Motor neuron (in vitro differentiated cells): Measurements from ENCODE around the gene IGFBP5. TPM values are rescaled to one million over a fixed set of nuclear protein-coding genes. Genes with fewer than 3 reads are reported as not detected.

Experiments
- ATAC-seq, 8 experiments: fragments of 200-7000 bp; cut with Tn5 transposase; replicated peaks in 6 of 8; 2 replicates each; pipeline ENCODE4 v1.8.0; 2021; ENCODE audit warnings: mild to moderate bottlenecking in 8 of 8, moderate library complexity in 8 of 8
- H3K27ac ChIP-seq, 2 donors: fragments of 250-450 bp; sonication (Bioruptor Pico); 2 replicates each; pipeline ENCODE4 v1.9.0; 2021; ENCODE audit warnings: antibody characterized with exemption in 2 of 2, mild to moderate bottlenecking in 2 of 2, moderate library complexity in 1 of 2
- H3K4me1 ChIP-seq, 2 donors: fragments of 250-450 bp; sonication (Bioruptor Pico); replicated peaks in 1 of 2; 2 replicates each; pipeline ENCODE4 v1.6.1; 2021; ENCODE audit warnings: antibody characterized with exemption in 2 of 2, mild to moderate bottlenecking in 2 of 2, moderate library complexity in 1 of 2
- H3K4me3 ChIP-seq, 5 donors: fragments of 250-450 bp; sonication (Bioruptor Pico); 2 replicates each; pipeline ENCODE4 v1.9.0; 2021; ENCODE audit warnings: antibody characterized with exemption in 5 of 5, mild to moderate bottlenecking in 5 of 5, moderate library complexity in 4 of 5
- WGBS, 10 experiments: fragments of 450-650 bp; shearing (Covaris generic); methylation state at CpG; one replicate each; pipeline ENCODE4 v1.0.0; 2022; 5-methylcytosine and 5-hydroxymethylcytosine counted together
- in situ Hi-C, 9 experiments: fragments of 400-800 bp; cut with MboI; loops; one replicate each; pipeline ENCODE4 v1.15.0; 2021; ENCODE audit warnings: low sequenced_read_pairs in 9 of 9, low pct_unique_long_range_greater_than_20kb in 2 of 9; ENCODE audit not compliant: unreplicated experiment in 9 of 9
- total RNA-seq, 8 experiments: library from RNA; unstranded; fragments of 300-600 nt; gene quantifications; 2 replicates each; pipeline versions ENCODE4 v1.2.3 to v1.2.4, GENCODE V29; 2022

IGFBP5 gene
- total RNA-seq, 8 experiments from 2014 or later = 3.3 to 975 (median 37.8) TPM

DNA sequence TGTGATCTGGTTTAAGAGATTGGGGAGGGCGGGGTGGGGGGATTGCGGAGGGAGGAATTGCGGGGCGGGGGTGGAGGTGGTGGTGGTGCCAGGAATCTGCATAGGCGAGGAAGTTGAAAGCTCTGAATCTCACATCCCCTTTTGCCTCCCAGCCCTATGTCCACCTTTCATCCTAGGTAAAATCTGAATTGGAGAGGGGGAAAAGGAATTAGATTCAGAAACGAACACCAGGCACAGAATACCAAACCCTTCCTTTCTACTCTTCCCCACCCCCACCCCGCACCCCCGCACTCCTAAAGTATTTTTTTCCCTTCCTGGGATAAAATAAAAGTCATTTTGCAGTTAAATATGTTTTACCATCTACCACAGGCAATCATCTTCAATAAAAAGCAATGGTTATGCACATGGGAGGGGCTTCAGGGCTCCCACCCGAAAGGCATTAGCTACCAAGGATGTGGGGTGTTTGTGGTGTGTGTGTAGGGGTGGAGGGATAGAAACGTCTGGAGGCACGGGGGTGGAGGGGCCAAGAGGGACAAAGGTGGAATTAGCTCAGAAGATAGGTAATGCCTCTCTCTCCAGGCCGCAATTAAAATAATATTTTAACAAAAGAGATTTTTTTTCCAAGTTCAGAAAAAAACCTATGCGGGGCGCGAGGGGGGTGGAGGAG, 1.8 kb downstream of the IGFBP5 start:
- Histone ChIP-seq H3K27ac (peak overlapping the region in 1 of 2 donors; percentile 2), H3K4me3 (peak overlapping the region; percentile 33 to 48 (median 36)), H3K4me1 (peaks cover 43 to 58% of the 10 kb centered on the region in 2 donors)
- in situ Hi-C loops = loop anchor here (10.0 to 25.0 kb wide), 5 partner anchors 469 to 1019 kb away; no protein-coding TSS in a partner anchor
- 0 to 20% (median 0%) methylated on average over 1 to 3 of the region's 15 CpGs; no CpG with 5 or more reads in 7 of the 10 experiments for WGBS, 10 experiments
- ATAC-seq = no peak

GRCh38 chr2:216692636-216693413, 2.5 kb downstream of the IGFBP5 start:
- in situ Hi-C loops = loop anchor here (10.0 to 25.0 kb wide), 5 partner anchors 469 to 1019 kb away; no protein-coding TSS in a partner anchor
- WGBS, 10 experiments = 0 to 7% (median 1%) methylated on average over 3 to 20 of the region's 28 CpGs
- Histone ChIP-seq H3K4me3 (peak overlapping the region; percentile 33 to 48 (median 36)), H3K4me1 (peaks cover 36 to 50% of the 10 kb centered on the region in 2 donors), H3K27ac (peak overlapping the region; percentile 71 to 75)
- peak; percentile 13 to 41 (median 28) for ATAC-seq

DNA sequence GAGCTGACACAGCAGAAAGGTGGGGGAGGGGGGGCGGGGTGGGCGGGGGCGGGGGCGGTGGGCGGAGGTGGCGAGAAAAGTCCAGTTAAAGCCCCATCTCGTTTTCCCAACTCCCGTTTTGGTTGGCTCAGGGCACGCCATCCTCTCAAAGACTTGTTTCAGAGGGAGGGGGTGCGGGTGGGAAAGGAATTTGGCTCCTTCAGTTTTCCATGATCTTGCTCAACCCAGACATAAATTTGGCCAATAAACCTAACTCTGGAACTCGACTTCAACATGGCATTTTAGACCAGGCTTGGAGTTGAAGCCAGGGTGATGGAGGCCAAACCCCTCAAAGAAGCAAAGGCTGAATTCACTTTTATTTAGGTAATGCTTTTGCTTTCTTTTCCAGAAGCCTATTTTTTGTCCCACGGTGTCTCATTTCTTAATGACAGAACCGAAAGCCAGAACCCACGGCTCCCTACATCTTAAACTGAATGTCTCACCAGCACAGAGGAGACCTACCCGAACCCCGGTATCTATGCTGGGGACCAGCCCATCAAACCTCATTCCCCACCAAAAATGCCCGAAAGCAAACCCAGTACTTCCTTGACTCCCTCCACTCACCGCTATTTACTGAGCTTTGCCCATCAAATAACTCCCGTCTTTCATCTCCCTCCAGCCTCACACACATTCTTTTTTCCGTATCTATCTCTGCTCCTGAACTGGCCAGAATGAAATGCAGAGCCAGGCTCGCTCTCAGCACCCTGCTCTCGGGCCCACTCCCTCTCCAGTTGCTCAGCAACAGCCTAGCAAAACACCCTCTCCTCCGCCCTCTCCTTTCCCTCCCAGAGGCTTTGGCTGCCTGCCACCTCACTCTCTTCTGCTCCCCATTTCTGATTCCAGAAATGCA, 4.3 kb downstream of the IGFBP5 start:
- peak overlapping the region; percentile 33 to 48 (median 36) for H3K4me3 ChIP-seq
- H3K4me1 ChIP-seq = peaks cover 27 to 35% of the 10 kb centered on the region in 2 donors
- peak overlapping the region; percentile 6 to 71 for H3K27ac ChIP-seq
- in situ Hi-C loops = loop anchor here (10.0 to 25.0 kb wide), 5 partner anchors 471 to 1021 kb away; no protein-coding TSS in a partner anchor
- ATAC-seq = peak; percentile 52 to 64 (median 56)
- WGBS, 10 experiments = 0 to 7% (median 3%) methylated on average over 1 to 12 of the region's 23 CpGs; no CpG with 5 or more reads in 2 of the 10 experiments

DNA sequence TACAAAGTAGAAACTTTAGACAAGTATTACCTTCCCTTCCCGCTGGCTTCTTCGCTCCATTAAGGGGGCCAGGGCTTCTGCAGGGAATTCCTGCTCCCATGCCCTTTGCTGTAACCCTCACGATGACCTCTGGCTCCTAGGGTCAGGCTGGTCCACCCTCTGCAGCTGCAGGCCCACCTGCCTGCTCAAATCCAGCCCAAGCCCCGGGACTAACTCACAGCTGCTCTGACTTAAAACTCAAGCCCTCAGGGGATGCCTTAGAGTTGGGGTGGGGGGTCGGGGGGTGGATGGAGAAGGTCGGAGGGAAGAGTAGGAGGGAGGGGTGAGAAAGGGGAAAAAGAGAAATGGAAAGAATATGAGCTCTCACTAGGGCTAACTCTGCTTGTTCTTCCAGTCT, 4.9 kb downstream of the IGFBP5 start:
- in situ Hi-C loops = loop anchor here (10.0 to 25.0 kb wide), 5 partner anchors 472 to 1022 kb away; no protein-coding TSS in a partner anchor
- ATAC-seq = no peak
- 0 to 63% (median 46%) methylated on average over 1 to 3 of the region's 6 CpGs; no CpG with 5 or more reads in 3 of the 10 experiments for WGBS, 10 experiments
- peak overlapping the region in 3 of 5 donors; percentile 35 to 48 (median 41) for H3K4me3 ChIP-seq
- H3K4me1 ChIP-seq = peaks cover 21 to 30% of the 10 kb centered on the region in 2 donors
- H3K27ac ChIP-seq = no peak overlapping the region

DNA sequence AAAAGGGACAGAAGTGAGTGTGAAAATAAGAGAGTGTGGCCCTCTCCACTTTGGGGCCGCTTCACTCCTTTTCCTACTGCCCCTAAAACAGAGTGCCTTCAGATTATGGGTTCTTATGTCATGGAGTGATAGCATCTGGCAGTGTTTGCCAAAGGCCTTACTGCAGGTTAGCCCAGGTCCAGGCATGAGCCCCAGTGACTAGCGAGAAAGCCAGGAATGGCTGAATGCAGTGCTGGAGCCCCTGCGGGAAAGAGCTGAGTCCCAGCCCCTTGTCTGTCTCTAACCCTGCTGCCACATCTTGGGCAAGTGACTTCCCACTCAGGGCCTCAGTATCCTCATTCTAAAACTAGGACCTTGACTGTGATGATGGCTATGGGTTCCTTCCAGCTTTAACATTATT, 6.0 kb downstream of the IGFBP5 start:
- Histone ChIP-seq H3K4me1 (peaks cover 14 to 21% of the 10 kb centered on the region in 2 donors), H3K27ac (no peak overlapping the region), H3K4me3 (no peak overlapping the region)
- WGBS, 10 experiments = 79 to 100% (median 80%) methylated on average over 1 to 2 of the region's 3 CpGs; no CpG with 5 or more reads in 7 of the 10 experiments
- in situ Hi-C loops = loop anchor here (10.0 to 25.0 kb wide), 6 partner anchors 473 to 1025 kb away; no protein-coding TSS in a partner anchor
- ATAC-seq = no peak

- H3K27ac ChIP-seq = no peak overlapping the region
- H3K4me1 ChIP-seq = peaks cover 18 to 23% of the 10 kb centered on the region in 2 donors
- no peak overlapping the region for H3K4me3 ChIP-seq
- no peak for ATAC-seq
- 24 to 100% (median 77%) methylated on average over 1 to 5 of the region's 9 CpGs; no CpG with 5 or more reads in 4 of the 10 experiments for WGBS, 10 experiments
- in situ Hi-C loops = loop anchor here (10.0 to 25.0 kb wide), 6 partner anchors 473 to 1026 kb away; no protein-coding TSS in a partner anchor
These were observed 6.5 kb downstream of the IGFBP5 start for GRCh38 chr2:216688731-216689340.

GRCh38 chr2:216687646-216688045, 7.7 kb downstream of the IGFBP5 start:
- in situ Hi-C loops = loop anchor here (10.0 to 25.0 kb wide), 6 partner anchors 475 to 1027 kb away; no protein-coding TSS in a partner anchor
- ATAC-seq = no peak
- no peak overlapping the region for H3K4me3 ChIP-seq
- H3K4me1 ChIP-seq = peaks cover 19 to 22% of the 10 kb centered on the region in 2 donors
- 38 to 76% (median 62%) methylated on average over 1 to 4 of the region's 4 CpGs; no CpG with 5 or more reads in 4 of the 10 experiments for WGBS, 10 experiments
- no peak overlapping the region for H3K27ac ChIP-seq

GRCh38 chr2:216687111-216687510, 8.2 kb downstream of the IGFBP5 start:
- no peak overlapping the region for H3K27ac ChIP-seq
- ATAC-seq = no peak
- WGBS, 10 experiments = 0 to 100% (median 79%) methylated on average over 1 to 4 of the region's 5 CpGs; no CpG with 5 or more reads in 3 of the 10 experiments
- peaks cover 19 to 22% of the 10 kb centered on the region in 2 donors for H3K4me1 ChIP-seq
- no peak overlapping the region for H3K4me3 ChIP-seq
- in situ Hi-C loops = loop anchor here (10.0 to 25.0 kb wide), 6 partner anchors 475 to 1028 kb away; no protein-coding TSS in a partner anchor

- no peak overlapping the region for H3K27ac ChIP-seq
- peaks cover 12 to 16% of the 10 kb centered on the region in 2 donors for H3K4me1 ChIP-seq
- no peak for ATAC-seq
- in situ Hi-C loops = loop anchor here (10.0 to 25.0 kb wide), 6 partner anchors 477 to 1029 kb away; no protein-coding TSS in a partner anchor
- WGBS, 10 experiments = 21 to 100% (median 90%) methylated on average over 2 to 5 of the region's 5 CpGs; no CpG with 5 or more reads in 1 of the 10 experiments
- H3K4me3 ChIP-seq = no peak overlapping the region
These were observed 9.9 kb downstream of the IGFBP5 start for GRCh38 chr2:216685327-216685875.

GRCh38 chr2:216683846-216684245, 11.5 kb downstream of the IGFBP5 start:
- Histone ChIP-seq H3K27ac (no peak overlapping the region), H3K4me1 (peaks cover 3 to 9% of the 10 kb centered on the region in 2 donors), H3K4me3 (no peak overlapping the region)
- in situ Hi-C loops = loop anchor here (10.0 to 25.0 kb wide), 6 partner anchors 478 to 1031 kb away; no protein-coding TSS in a partner anchor
- 33 to 67% (median 40%) methylated on average over 1 to 2 of the region's 3 CpGs; no CpG with 5 or more reads in 7 of the 10 experiments for WGBS, 10 experiments
- peak; percentile 72 to 95 (median 82) for ATAC-seq

GRCh38 chr2:216681683-216682082, 13.7 kb downstream of the IGFBP5 start:
- in situ Hi-C loops = loop anchor here (10.0 to 25.0 kb wide), 6 partner anchors 481 to 1033 kb away; no protein-coding TSS in a partner anchor

More at GRCh38 chr2:216681683-216682082, 13.7 kb downstream of the IGFBP5 start:
- H3K27ac ChIP-seq = no peak overlapping the region
- no peak for ATAC-seq
- peaks cover 3 to 9% of the 10 kb centered on the region in 2 donors for H3K4me1 ChIP-seq
- WGBS, 10 experiments = 14 to 80% (median 53%) methylated on average over 1 to 2 of the region's 2 CpGs; no CpG with 5 or more reads in 2 of the 10 experiments
- no peak overlapping the region for H3K4me3 ChIP-seq
